NT2/D1 (cell line): ENCODE results near the gene AHNAK2.

Experiments
- SUZ12 ChIP-seq: IDR thresholded peaks from 2 replicates; pipeline ENCODE4 v1.6.1; 2011; ENCODE audit not compliant: insufficient read length, insufficient read depth; ENCODE audit errors: extremely low read depth
- YY1 ChIP-seq: IDR thresholded peaks from 2 replicates; pipeline ENCODE4 v1.6.1; 2011; ENCODE audit not compliant: insufficient read length, insufficient read depth

- TF ChIP-seq YY1 (no peak), SUZ12 (no peak)
Measured at GRCh38 chr14:104888489-104889374, 89.4 kb downstream of the AHNAK2 start.
